ENCODE data around the gene TRABD2A. TPM values are rescaled to one million over a fixed set of nuclear protein-coding genes. Genes with fewer than 3 reads are reported as not detected.

Gene TRABD2A
- total RNA-seq, 1 experiment from 2014 or later = 1.7 TPM

DNA sequence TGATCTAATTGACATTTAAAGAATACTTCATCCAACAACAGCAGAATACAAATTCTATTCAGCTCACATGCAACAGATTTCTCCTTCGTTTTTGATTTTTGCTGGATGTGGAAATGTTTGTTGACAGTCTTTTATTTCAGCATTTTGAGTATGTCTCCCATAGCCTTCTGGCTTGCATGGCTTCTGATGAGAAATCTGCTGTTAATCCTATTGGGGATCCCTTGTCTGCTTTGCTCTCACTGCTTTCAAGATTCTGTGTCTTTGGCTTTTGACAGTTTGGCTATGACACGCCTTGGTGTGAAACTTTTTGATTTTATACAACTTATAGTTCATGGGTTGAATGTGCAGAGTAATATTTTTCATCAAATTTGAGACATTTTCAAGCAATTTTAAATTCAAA lies 44.7 kb downstream of the TRABD2A start:
- Histone ChIP-seq H3K27me3 (ENCODE audit: insufficient read depth, low read length) (no peaks in the 10 kb centered on the region), H3K9ac (ENCODE audit: extremely low read depth, insufficient read length, low read length) (no peak overlapping the region), H3K79me1 (ENCODE audit: insufficient read depth, low read depth, low read length, poor library complexity, severe bottlenecking) (no peaks in the 10 kb centered on the region), H3K4me2 (ENCODE audit: insufficient read depth, insufficient read length, low read length) (no peak overlapping the region), H3K27ac (ENCODE audit: insufficient read length, low read depth, low read length) (no peak overlapping the region), H3K56ac (ENCODE audit: insufficient read length, low read depth, low read length) (no peak overlapping the region), H4K5ac (ENCODE audit: insufficient read length, low read depth, low read length) (no peak overlapping the region), H4K91ac (ENCODE audit: insufficient read length, low read depth, low read length) (no peak overlapping the region), H3K18ac (ENCODE audit: insufficient read length, low read depth, low read length) (no peak overlapping the region), H4K20me1 (ENCODE audit: control insufficient read depth, insufficient read depth, insufficient read length) (no peaks in the 10 kb centered on the region), H2BK5ac (ENCODE audit: insufficient read length, low read length) (no peak overlapping the region), H2BK20ac (ENCODE audit: low read depth, low read length, poor library complexity, severe bottlenecking) (no peak overlapping the region), H2AFZ (ENCODE audit: low read length) (no peak overlapping the region), H2BK12ac (ENCODE audit: insufficient read length, low read depth, low read length) (no peak overlapping the region), H4K8ac (replicated peaks; ENCODE audit: insufficient read length, low read depth, low read length) (no peak overlapping the region), H3K23me2 (ENCODE audit: insufficient read length, low read depth, low read length, poor library complexity, severe bottlenecking) (no peaks in the 10 kb centered on the region), H3K9me3 (ENCODE audit: control insufficient read depth, low read depth, low read length) (no peaks in the 10 kb centered on the region), H2AK5ac (ENCODE audit: insufficient read length, low read length) (no peak overlapping the region), H3K4me1 (ENCODE audit: insufficient read depth, low read length) (peaks cover 5% of the 10 kb centered on the region; the same call in 1 of the 2 replicates), H3T11ph (ENCODE audit: low read length) (no peak overlapping the region), H3K23ac (ENCODE audit: insufficient read length, low read depth, low read length) (no peak overlapping the region), H2BK15ac (ENCODE audit: low read depth, low read length) (no peak overlapping the region), H2BK120ac (ENCODE audit: low read depth, low read length, poor library complexity, severe bottlenecking) (no peak overlapping the region), H3K4ac (ENCODE audit: low read depth, low read length) (no peak overlapping the region), H3K79me2 (ENCODE audit: insufficient read depth, low read length) (no peaks in the 10 kb centered on the region), H3K14ac (ENCODE audit: insufficient read depth, low read length) (no peak overlapping the region)
- peaks cover 17 to 24% of the 10 kb centered on the region in 2 experiments for H3K4me1 Mint-ChIP-seq
- H3K4me3 Mint-ChIP-seq = no peak overlapping the region
- no CpG with 5 or more reads among the region's 2 CpGs for WGBS (ENCODE audit: extremely low coverage, insufficient read length, low lambda C conversion rate)
- TF ChIP-seq CTCF (conservative IDR thresholded peaks at IDR 0.05) = no peak
- peaks cover 6 to 15% (median 8%) of the 10 kb centered on the region in 3 experiments for H3K36me3 Mint-ChIP-seq (ENCODE audit: insufficient read depth in 1 of 3, low read depth in 3 of 3)
- H3K27me3 Mint-ChIP-seq (ENCODE audit: low read depth) = peaks cover 16% of the 10 kb centered on the region
- H3K27ac Mint-ChIP-seq = no peak overlapping the region
- peaks cover 15% of the 10 kb centered on the region in 2 experiments for H3K9me3 Mint-ChIP-seq
- DNase-seq = no peak
